LHCN-M2 (cell line): ENCODE results near the gene EHMT1. TPM values are rescaled to one million over a fixed set of nuclear protein-coding genes. Genes with fewer than 3 reads are reported as not detected.

ENCODE experiments used
- DNase-seq: peaks from one replicate; pipeline ENCODE4 v3.0.0-alpha.2; 2012; ENCODE audit warnings: low read depth
- total RNA-seq: library from RNA; depleted of rRNA; stranded (reverse); fragments of >200 nt; gene quantifications from 2 replicates; pipeline ENCODE4 v1.2.3, GENCODE V29; 2014

EHMT1 gene
- total RNA-seq, 1 experiment from 2014 or later: 43.5 TPM

- no peak for DNase-seq
Observed at GRCh38 chr9:137823986-137824771, 205.4 kb downstream of the EHMT1 start.

- no peak for DNase-seq
Observed at GRCh38 chr9:137825324-137825989, 206.7 kb downstream of the EHMT1 start.

DNA sequence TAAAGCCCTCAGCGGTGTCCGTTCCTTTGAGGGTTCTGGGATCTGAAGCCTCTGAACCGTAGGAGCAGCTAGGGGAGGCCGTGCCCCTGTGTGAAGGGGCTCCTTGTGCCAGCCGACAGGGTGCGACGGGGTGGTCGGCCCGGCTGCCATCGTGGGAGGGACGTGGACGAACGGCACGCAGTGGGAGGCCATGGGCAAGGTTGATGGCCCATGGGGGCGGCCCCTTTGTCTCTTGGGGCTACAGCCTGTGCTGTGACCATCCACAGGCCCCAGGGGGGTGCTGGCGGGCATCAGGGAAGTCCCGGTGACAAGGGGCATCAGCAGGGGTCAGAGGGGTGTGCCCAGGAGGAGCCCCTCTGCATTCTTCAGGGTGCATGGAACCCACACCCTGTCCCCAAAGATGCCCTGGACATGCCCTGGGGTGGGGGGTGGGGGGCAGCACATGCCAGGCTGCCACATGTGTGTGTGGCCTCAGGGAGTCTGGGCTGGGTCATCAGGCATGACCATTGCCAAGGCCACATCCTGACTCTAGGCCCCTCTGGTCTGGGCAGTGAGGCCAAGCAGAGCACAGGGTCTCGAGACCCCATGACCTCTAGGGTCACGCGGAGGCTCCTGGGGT is 209.2 kb downstream of the EHMT1 start:
- DNase-seq: no peak

DNA sequence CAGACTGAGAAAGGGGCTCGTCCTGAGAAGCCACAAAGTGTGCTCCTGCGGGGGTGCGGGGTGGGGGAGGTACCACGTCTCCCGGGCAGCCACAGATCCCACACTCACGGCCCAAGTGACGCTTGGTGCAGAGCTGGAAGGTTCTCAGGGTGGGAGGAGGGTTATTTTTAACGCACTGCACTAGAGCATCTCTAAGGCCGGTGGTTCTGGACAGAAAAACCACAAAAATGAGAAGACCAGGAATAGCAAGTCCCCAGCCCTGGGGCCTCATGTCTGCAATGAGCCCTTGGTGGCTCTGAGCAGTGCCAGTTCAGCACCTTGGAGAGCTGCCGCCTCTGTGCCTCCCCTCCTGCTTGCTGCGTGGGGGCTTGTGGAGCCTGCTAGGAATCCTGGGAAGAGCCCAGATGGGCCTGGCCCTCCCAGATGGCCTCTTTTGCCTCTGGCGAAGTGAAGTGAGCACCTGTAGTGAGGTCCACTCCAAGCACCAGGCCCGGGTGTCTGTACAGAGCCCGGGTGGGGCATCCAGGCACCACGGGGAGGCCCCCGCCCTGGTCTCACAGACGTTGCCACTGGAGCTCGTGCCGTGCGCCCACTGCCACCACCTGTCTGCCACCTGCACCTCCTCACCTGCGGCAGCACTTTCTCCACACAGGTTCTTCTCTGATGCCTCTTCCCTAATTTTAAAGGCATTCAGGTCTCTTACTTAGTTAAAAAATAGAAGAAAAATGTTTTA is 209.9 kb downstream of the EHMT1 start:
- no peak for DNase-seq

- no peak for DNase-seq
Observed at GRCh38 chr9:137829260-137829996, 210.6 kb downstream of the EHMT1 start.

- DNase-seq: no peak
Observed at GRCh38 chr9:137832191-137832700, 213.4 kb downstream of the EHMT1 start.

DNA sequence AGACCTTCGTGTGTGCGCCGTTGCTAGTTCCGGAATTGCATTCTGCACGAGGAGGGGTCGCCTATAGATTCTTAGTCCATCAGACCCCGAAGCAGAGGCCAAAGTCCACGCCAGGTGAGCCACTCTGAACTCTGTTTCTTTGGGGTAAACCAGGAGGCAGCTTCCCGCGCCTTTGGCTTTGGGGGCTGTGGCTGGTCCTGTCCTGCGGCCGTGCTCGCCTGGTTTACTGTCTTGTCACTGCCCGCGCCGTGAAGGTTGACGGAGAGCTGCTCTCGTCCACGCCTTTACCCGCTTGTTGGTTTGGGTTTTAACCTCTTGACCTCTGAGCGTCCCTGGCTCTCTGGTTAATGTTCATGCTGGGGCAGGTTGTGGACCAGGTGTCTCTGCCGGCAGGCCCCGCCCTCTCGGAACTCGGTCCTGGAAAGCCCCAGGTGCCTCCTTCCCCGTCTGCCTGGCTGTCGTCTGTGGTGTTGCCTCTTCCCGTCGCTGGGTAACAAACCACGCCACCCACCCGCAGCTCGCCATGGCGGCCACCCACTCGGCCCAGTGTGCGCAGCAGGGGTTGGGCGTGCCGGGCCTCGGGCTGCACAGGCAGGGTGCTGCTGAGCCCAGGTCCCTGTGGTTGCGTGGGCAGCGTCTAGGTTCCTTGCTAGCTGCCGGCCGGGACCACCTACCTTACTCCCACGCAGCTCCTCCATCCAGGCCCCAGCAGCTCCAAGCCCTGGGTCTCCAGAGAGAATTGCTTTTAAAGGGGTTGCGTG is 214.2 kb downstream of the EHMT1 start:
- no peak for DNase-seq

- no peak for DNase-seq
Observed at GRCh38 chr9:137833721-137834613, 215.2 kb downstream of the EHMT1 start.

DNA sequence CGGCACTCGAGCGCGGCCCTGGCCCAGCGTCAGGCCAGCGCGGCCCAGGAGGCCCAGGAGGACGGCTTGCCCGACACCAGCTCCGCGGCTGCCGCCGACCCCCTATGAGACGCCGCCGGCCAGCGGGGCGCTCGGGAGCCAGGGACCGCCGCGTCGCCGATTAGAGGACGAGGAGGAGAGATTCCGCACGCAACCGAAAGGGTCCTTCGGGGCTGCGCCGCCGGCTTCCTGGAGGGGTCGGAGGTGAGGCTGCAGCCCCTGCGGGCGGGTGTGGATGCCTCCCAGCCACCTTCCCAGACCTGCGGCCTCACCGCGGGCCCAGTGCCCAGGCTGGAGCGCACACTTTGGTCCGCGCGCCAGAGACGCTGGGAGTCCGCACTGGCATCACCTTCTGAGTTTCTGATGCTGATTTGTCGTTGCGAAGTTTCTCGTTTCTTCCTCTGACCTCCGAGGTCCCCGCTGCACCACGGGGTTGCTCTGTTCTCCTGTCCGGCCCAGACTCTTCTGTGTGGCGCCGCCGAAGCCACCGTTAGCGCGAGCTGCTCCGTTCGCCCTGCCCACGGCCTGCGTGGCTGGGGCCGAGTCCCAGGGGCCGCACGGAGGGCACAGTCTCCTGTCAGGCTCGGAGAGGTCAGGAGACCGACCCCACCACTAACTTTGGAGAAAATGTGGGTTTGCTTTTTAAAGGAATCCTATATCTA is 216.2 kb downstream of the EHMT1 start:
- no peak for DNase-seq

DNA sequence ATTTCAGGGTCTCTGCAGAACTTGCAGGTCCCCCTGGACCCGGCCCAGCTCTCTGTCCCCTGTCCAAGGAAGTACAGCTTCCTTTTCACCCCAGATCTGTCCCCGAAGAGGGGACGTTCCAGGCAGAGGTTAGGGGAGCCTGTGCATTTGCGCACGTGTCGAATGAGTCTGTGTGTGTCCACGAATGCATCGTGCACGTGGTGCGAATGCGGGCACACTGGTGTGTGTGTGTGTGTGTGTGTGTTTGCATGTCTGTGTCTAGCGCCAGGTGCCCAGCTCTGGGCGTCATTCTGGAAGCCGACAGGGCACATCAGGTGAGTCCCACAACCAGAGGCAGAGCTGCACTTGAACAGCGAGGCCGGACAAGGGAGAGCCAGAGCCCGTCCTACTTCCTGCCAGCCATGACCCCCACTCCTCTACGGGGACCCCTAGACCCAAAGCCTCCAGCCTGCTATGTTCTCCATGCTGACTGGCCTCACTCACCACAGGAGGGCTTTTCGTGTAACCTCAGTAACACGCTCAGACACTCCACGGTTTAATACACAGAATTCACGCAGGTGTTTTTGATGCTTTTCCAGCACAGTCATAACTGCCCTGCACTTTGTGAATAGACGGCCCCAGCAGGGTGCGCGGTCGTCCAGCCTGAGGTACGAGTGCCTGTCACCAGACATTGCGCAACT is 217.5 kb downstream of the EHMT1 start:
- DNase-seq: no peak

DNA sequence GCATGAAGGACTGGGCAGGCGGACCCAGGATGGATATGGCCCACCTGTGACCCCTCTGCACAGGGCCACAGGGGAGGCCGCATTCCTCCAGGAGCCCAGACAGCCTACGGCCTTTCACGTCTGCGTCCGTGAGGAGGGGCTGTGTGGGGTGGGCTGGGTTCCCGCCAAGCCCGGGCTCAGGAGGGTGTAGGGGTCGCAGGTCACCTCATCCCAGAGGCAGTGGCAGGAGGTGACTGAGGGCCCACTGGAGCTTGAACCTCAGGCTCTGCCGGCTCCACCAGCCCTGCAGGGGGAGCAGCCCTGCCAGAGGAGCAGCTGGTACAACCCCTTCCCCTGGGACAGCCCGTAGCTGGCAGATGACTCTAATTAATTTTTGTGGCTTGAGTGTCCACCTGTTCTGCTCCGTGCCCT is 218.0 kb downstream of the EHMT1 start:
- DNase-seq: peak; percentile 31

DNA sequence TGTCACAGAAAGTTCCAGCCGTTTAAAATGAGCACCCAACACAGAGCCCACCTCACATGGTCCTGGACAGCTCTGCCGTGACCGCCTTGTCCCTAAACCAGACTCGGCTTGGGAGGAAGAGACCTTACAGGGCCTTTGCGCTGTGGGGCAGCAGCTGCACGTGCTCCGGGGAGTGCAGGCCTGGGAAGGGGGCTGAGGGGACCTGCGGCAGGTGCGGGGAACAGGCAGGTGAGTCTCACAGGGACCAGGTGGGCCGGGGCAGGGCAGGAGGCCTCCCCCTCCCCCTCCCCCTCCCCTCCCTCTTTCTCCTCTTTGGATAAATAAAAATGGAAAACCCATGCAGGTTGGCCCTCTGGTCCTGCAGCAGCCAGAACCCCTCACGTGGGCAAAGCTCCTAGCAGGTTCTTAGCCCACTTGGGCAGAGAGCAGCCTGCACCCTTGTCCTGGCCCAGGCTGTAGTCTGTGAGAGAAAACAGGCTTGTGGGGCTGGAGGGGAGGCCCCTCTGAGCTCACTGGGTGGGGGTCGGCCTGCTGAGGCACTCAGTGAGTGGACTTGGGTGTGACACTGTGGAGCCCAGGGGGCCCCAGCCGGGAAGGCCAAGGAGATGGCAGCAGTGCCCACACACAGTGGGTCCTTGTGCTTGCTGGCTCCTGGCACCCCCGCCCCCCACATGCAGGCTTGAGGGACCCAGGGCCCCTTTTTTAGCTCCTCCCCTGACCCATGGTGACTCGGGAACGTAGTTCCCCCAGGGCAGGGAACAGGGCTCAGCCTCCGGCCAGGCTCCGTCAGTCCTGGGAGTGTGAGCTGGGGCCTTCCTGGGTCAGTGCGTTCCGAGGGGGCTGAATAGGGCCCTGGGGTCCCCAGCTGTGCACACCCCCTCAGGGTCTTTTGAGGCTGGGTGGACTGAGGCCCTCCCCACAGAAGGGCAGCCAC is 218.8 kb downstream of the EHMT1 start:
- no peak for DNase-seq

- DNase-seq: no peak
Observed at GRCh38 chr9:137838576-137838975, 219.8 kb downstream of the EHMT1 start.

- no peak for DNase-seq
Observed at GRCh38 chr9:137843355-137843754, 224.6 kb downstream of the EHMT1 start.

- DNase-seq: no peak
Observed at GRCh38 chr9:137851516-137852267, 232.9 kb downstream of the EHMT1 start.

DNA sequence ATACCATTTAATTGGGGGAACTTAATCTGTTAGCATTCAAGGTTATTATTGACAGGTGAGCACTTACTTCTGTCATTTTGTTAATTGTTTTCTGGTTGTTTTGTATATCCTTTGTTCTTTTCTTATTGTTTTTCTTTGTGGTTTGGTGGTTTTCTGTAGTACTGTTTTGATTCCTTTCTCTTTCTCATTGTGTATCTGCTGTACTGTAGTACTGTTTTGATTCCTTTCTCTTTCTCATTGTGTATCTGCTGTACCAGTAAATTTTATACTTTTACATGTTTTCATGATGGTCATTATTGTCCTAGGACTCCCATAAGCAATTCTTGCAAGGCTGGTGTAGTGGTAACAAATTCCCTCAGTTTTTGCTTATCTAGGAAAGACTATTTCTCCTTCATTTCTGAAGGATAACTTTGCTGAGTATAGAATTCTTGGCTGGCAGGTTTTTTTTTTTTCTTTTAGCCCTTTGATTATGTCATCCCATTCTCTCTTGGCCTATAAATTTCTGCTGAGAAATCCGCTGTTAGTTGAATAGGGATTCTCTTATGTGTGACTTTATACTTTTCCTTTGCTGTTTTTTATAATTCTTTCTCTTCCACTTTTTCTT is 234.7 kb downstream of the EHMT1 start:
- DNase-seq: no peak
